ENCODE data around the gene REV3L.

GRCh38 chr6:111486921-111487320 is 3.9 kb upstream of the REV3L start:
- TF ChIP-seq ZNF10 (CRISPR knock-in tag; IDR thresholded peaks at IDR 0.05; ENCODE audit: borderline replicate concordance, low read depth), result no peak
- TF ChIP-seq NR1H2 (CRISPR knock-in tag; IDR thresholded peaks at IDR 0.05; ENCODE audit: borderline replicate concordance, low read depth), result no peak
- TF ChIP-seq NR2C2 (CRISPR knock-in tag; IDR thresholded peaks at IDR 0.05; ENCODE audit: borderline replicate concordance), result no peak

Measured in HepG2 (cell line).